VCaP (cell line): ENCODE results near the gene BRSK1.

Experiments
- H3K27ac ChIP-seq: fragments of 450-650 bp; 2 replicates; pipeline ENCODE4 v1.5.1; 2017
- CTCF ChIP-seq: fragments of 450-650 bp; conservative IDR thresholded peaks from 2 replicates; pipeline ENCODE4 v1.5.1; 2017; ENCODE audit warnings: mild to moderate bottlenecking, moderate library complexity

Gene BRSK1

GRCh38 chr19:55287361-55288079 lies 3.7 kb downstream of the BRSK1 start:
- no peak for TF ChIP-seq CTCF
- H3K27ac ChIP-seq = no peak overlapping the region

GRCh38 chr19:55289117-55289796 lies 5.5 kb downstream of the BRSK1 start:
- no peak for TF ChIP-seq CTCF
- no peak overlapping the region for H3K27ac ChIP-seq

GRCh38 chr19:55297267-55297666 lies 13.5 kb downstream of the BRSK1 start:
- TF ChIP-seq CTCF = no peak
- no peak overlapping the region for H3K27ac ChIP-seq

- no peak overlapping the region for H3K27ac ChIP-seq
- no peak for TF ChIP-seq CTCF
Observed at GRCh38 chr19:55299991-55300390, 16.2 kb downstream of the BRSK1 start.

GRCh38 chr19:55300886-55301458 lies 17.2 kb downstream of the BRSK1 start:
- no peak for TF ChIP-seq CTCF
- peak overlapping the region; percentile 70; the same call in 1 of the 2 replicates for H3K27ac ChIP-seq

GRCh38 chr19:55301459-55302317 lies 17.9 kb downstream of the BRSK1 start:
- H3K27ac ChIP-seq = peak overlapping the region; percentile 70; the same call in 1 of the 2 replicates
- TF ChIP-seq CTCF = peak; percentile 97

- TF ChIP-seq CTCF = no peak
- H3K27ac ChIP-seq = peak overlapping the region; percentile 70; the same call in 1 of the 2 replicates
Observed at GRCh38 chr19:55302318-55302703, 18.5 kb downstream of the BRSK1 start.
